H9 (cell line): ENCODE data around the gene MFRP. TPM values are rescaled to one million over a fixed set of nuclear protein-coding genes. Genes with fewer than 3 reads are reported as not detected.

Experiments
- DNase-seq: peaks from one replicate; pipeline ENCODE4 v3.0.0-alpha.2; 2017
- H2AFZ ChIP-seq: one replicate; pipeline ENCODE4 v1.6.1; 2013; ENCODE audit warnings: mild to moderate bottlenecking, low read length, control low read depth, moderate library complexity
- H2AK5ac ChIP-seq: 2 replicates; pipeline ENCODE4 v1.6.1; 2013; ENCODE audit warnings: low read length, control low read depth, mixed read lengths; ENCODE audit not compliant: insufficient read length
- H2BK120ac ChIP-seq: one replicate; pipeline ENCODE4 v1.6.1; 2013; ENCODE audit warnings: low read depth, mild to moderate bottlenecking, low read length, control low read depth, inconsistent platforms; ENCODE audit not compliant: poor library complexity, severe bottlenecking
- H2BK12ac ChIP-seq: 2 replicates; pipeline ENCODE4 v1.6.1; 2013; ENCODE audit warnings: low read length, control low read depth, mixed read lengths, low read depth; ENCODE audit not compliant: insufficient read length
- H2BK15ac ChIP-seq: 2 replicates; pipeline ENCODE4 v1.6.1; 2013; ENCODE audit warnings: low read depth, low read length, control low read depth
- H2BK20ac ChIP-seq: one replicate; pipeline ENCODE4 v1.6.1; 2013; ENCODE audit warnings: low read depth, mild to moderate bottlenecking, low read length, control low read depth, inconsistent platforms; ENCODE audit not compliant: poor library complexity, severe bottlenecking
- H2BK5ac ChIP-seq: 2 replicates; pipeline ENCODE4 v1.6.1; 2013; ENCODE audit warnings: low read length, control low read depth, mixed read lengths; ENCODE audit not compliant: insufficient read length
- H3K14ac ChIP-seq: 2 replicates; pipeline ENCODE4 v1.6.1; 2013; ENCODE audit warnings: low read length, control low read depth; ENCODE audit not compliant: insufficient read depth
- H3K18ac ChIP-seq: 2 replicates; pipeline ENCODE4 v1.6.1; 2013; ENCODE audit warnings: low read depth, mild to moderate bottlenecking, mixed read lengths, low read length, control low read depth; ENCODE audit not compliant: insufficient read length
- H3K23ac ChIP-seq: 2 replicates; pipeline ENCODE4 v1.6.1; 2013; ENCODE audit warnings: low read length, control low read depth, mixed read lengths, low read depth; ENCODE audit not compliant: insufficient read length
- H3K23me2 ChIP-seq: 2 replicates; pipeline ENCODE4 v1.6.1; 2013; ENCODE audit warnings: low read depth, mild to moderate bottlenecking, mixed read lengths, low read length, control low read depth; ENCODE audit not compliant: insufficient read length, poor library complexity, severe bottlenecking
- H3K27ac ChIP-seq: 2 replicates; pipeline ENCODE4 v1.5.1; 2013; ENCODE audit warnings: low read length, control low read depth, mixed read lengths, low read depth; ENCODE audit not compliant: insufficient read length
- H3K27me3 ChIP-seq: 2 replicates; pipeline ENCODE4 v1.6.1; 2013; ENCODE audit warnings: low read length, control low read depth, inconsistent platforms; ENCODE audit not compliant: insufficient read depth
- H3K4ac ChIP-seq: 2 replicates; pipeline ENCODE4 v1.6.1; 2013; ENCODE audit warnings: low read depth, mild to moderate bottlenecking, control low read depth, inconsistent platforms, low read length, moderate library complexity
- H3K4me1 ChIP-seq: 2 replicates; pipeline ENCODE4 v1.6.1; 2013; ENCODE audit warnings: low read length, control low read depth, inconsistent platforms; ENCODE audit not compliant: insufficient read depth
- H3K4me2 ChIP-seq: 2 replicates; pipeline ENCODE4 v1.6.1; 2013; ENCODE audit warnings: low read length, control low read depth, mixed read lengths; ENCODE audit not compliant: insufficient read length, insufficient read depth
- H3K56ac ChIP-seq: 2 replicates; pipeline ENCODE4 v1.6.1; 2013; ENCODE audit warnings: low read depth, mild to moderate bottlenecking, mixed read lengths, low read length, control low read depth; ENCODE audit not compliant: insufficient read length
- H3K79me1 ChIP-seq: 2 replicates; pipeline ENCODE4 v1.6.1; 2013; ENCODE audit warnings: low read depth, mild to moderate bottlenecking, moderate library complexity, low read length, control low read depth, inconsistent platforms; ENCODE audit not compliant: insufficient read depth, poor library complexity, severe bottlenecking
- H3K79me2 ChIP-seq: 2 replicates; pipeline ENCODE4 v1.6.1; 2013; ENCODE audit warnings: low read length, control low read depth, inconsistent platforms; ENCODE audit not compliant: insufficient read depth
- H3K9ac ChIP-seq: 2 replicates; pipeline ENCODE4 v1.6.1; 2013; ENCODE audit warnings: low read length, control low read depth, mixed read lengths; ENCODE audit not compliant: insufficient read length; ENCODE audit errors: extremely low read depth
- H3K9me3 ChIP-seq: one replicate; pipeline ENCODE4 v1.6.1; 2013; ENCODE audit warnings: low read depth, low read length, inconsistent platforms; ENCODE audit not compliant: control insufficient read depth
- H3T11ph ChIP-seq: one replicate; pipeline ENCODE4 v1.6.1; 2013; ENCODE audit warnings: mild to moderate bottlenecking, low read length, control low read depth, inconsistent platforms
- H4K20me1 ChIP-seq: one replicate; pipeline ENCODE4 v1.6.1; 2013; ENCODE audit not compliant: control insufficient read depth, insufficient read length, insufficient read depth
- H4K5ac ChIP-seq: 2 replicates; pipeline ENCODE4 v1.6.1; 2013; ENCODE audit warnings: low read depth, mild to moderate bottlenecking, mixed read lengths, low read length, control low read depth; ENCODE audit not compliant: insufficient read length
- H4K8ac ChIP-seq: replicated peaks from 2 replicates; pipeline ENCODE4 v1.6.1; 2013; ENCODE audit warnings: low read length, control low read depth, mixed read lengths, low read depth; ENCODE audit not compliant: insufficient read length
- H4K91ac ChIP-seq: 2 replicates; pipeline ENCODE4 v1.6.1; 2013; ENCODE audit warnings: low read depth, mild to moderate bottlenecking, moderate library complexity, mixed read lengths, low read length, control low read depth; ENCODE audit not compliant: insufficient read length
- H3K27ac Mint-ChIP-seq, 3 experiments: 2 replicates in 2 of 3; 3 replicates in 1 of 3; pipeline ENCODE4 v1.8.0; 2020 to 2021; ENCODE audit warnings: mixed read lengths in 3 of 3, mild to moderate bottlenecking in 1 of 3, moderate library complexity in 1 of 3
- H3K27me3 Mint-ChIP-seq: 2 replicates; pipeline ENCODE4 v1.8.0; 2021; ENCODE audit warnings: low read depth, mild to moderate bottlenecking, moderate library complexity, mixed read lengths
- H3K36me3 Mint-ChIP-seq, 3 experiments: 2 replicates in 2 of 3; 3 replicates in 1 of 3; pipeline ENCODE4 v1.8.0; 2020 to 2021; ENCODE audit warnings: low read depth in 3 of 3, mixed read lengths in 3 of 3; ENCODE audit not compliant: insufficient read depth in 1 of 3
- H3K4me1 Mint-ChIP-seq, 2 experiments: 2 replicates each; pipeline ENCODE4 v1.8.0; 2020; ENCODE audit warnings: mixed read lengths in 2 of 2
- H3K4me3 Mint-ChIP-seq, 2 experiments: 2 replicates in 1 of 2; 3 replicates in 1 of 2; pipeline ENCODE4 v1.8.0; 2020 to 2021; ENCODE audit warnings: mild to moderate bottlenecking in 2 of 2, mixed read lengths in 2 of 2, moderate library complexity in 1 of 2
- H3K9me3 Mint-ChIP-seq, 2 experiments: 2 replicates in 1 of 2; 3 replicates in 1 of 2; pipeline ENCODE4 v1.8.0; 2020; ENCODE audit warnings: mild to moderate bottlenecking in 2 of 2, mixed read lengths in 2 of 2, moderate library complexity in 1 of 2
- WGBS: extraction: QIAGEN DNeasy Blood & Tissue Kit; methylation state at CpG from one replicate; pipeline ENCODE4 v1.1.7; 2013; ENCODE audit warnings: missing lambda C conversion rate, low lambda C conversion rate, mixed read lengths; ENCODE audit not compliant: insufficient read length; ENCODE audit errors: extremely low coverage; 5-methylcytosine and 5-hydroxymethylcytosine counted together
- total RNA-seq: library from RNA; stranded (reverse); gene quantifications from 2 replicates; pipeline ENCODE4 v1.2.1, GENCODE V29; 2021
- TF ChIP-seq, protein P1 (sequence below): fragments of 200-600 bp; sonication (generic); conservative IDR thresholded peaks from 3 replicates; pipeline ENCODE4 v1.8.0; 2021; ENCODE audit warnings: antibody characterized with exemption, mild to moderate bottlenecking

Gene MFRP
- total RNA-seq, 1 experiment from 2014 or later = not detected

DNA sequence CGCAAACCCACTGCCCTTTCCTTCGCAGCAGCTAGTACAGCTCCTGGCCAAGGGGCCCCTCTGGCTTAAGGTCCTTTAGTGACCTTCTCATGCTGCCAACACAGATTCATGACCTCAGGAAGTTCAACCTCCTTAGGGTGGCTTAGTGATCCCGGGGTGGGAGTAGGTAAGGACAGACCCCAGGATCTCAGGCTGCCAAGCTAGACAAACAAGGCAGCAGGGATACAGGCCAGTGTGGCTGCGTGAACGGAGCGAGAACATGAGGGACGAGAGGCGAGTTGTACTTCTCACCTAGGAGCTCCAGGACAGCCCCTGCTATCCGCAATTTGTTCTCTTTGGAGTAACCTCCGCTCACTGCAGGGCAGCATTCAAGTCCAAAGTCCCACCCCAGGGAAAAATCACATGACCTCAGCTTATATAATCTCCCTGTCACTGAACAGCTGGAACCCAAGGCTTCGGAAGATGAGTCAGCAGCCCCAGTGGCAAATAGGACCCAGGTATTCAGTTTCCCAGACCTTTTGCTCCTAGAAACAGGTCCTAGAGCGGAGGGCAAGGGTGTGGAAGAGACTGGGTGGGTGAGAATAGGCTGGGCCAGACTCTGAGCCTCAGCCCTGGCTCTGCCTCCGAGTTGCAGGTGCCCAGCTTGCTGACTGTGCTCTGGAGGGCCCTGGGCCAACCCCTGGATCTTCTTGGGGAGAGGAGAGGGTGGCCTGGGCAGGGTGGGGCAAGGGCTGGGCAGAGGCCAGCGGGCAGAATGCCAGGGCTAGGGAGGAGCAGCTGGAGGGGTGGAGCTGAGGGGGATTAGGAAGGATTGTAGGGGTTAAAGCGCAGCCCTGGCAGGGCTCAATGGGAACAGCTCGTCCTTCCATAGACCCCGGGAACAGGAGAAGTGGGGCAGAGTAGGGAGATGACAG, 21.9 kb upstream of the MFRP start:
- Histone ChIP-seq H2BK12ac (no peak overlapping the region), H2AFZ (no peak overlapping the region), H4K8ac (no peak overlapping the region), H3K56ac (no peak overlapping the region), H3K9me3 (no peaks in the 10 kb centered on the region), H2BK20ac (no peak overlapping the region), H4K5ac (no peak overlapping the region), H3K27ac (no peak overlapping the region), H3K18ac (no peak overlapping the region), H3K14ac (no peak overlapping the region), H3K23me2 (peaks cover 4% of the 10 kb centered on the region), H2BK120ac (no peak overlapping the region), H3K79me2 (no peaks in the 10 kb centered on the region), H4K20me1 (peaks cover 4% of the 10 kb centered on the region), H3K4me2 (no peak overlapping the region), H4K91ac (no peak overlapping the region), H3K4me1 (0 out of 2 replicates have a peak, but pooled peaks cover 2% of the 10 kb centered on the region), H3K79me1 (no peaks in the 10 kb centered on the region), H3K9ac (no peak overlapping the region), H3K27me3 (peaks cover 14% of the 10 kb centered on the region; the same call in 1 of the 2 replicates), H3K23ac (no peak overlapping the region), H2BK5ac (no peak overlapping the region), H3K4ac (no peak overlapping the region), H3T11ph (no peak overlapping the region), H2AK5ac (no peak overlapping the region), H2BK15ac (no peak overlapping the region)
- Mint-ChIP-seq H3K27ac (no peak overlapping the region), H3K4me1 (peaks cover 47 to 55% of the 10 kb centered on the region in 2 experiments), H3K9me3 (peaks cover 2 to 5% of the 10 kb centered on the region in 2 experiments; a peak in 2 of 5 replicates), H3K36me3 (peaks cover 0 to 6% (median 2%) of the 10 kb centered on the region in 3 experiments; a peak in 5 of 7 replicates), H3K27me3 (peaks cover 54% of the 10 kb centered on the region), H3K4me3 (no peak overlapping the region; a peak in 1 of 5 replicates)
- no peak for DNase-seq
- no CpG with 5 or more reads among the region's 17 CpGs for WGBS
- TF ChIP-seq, protein P1, sequence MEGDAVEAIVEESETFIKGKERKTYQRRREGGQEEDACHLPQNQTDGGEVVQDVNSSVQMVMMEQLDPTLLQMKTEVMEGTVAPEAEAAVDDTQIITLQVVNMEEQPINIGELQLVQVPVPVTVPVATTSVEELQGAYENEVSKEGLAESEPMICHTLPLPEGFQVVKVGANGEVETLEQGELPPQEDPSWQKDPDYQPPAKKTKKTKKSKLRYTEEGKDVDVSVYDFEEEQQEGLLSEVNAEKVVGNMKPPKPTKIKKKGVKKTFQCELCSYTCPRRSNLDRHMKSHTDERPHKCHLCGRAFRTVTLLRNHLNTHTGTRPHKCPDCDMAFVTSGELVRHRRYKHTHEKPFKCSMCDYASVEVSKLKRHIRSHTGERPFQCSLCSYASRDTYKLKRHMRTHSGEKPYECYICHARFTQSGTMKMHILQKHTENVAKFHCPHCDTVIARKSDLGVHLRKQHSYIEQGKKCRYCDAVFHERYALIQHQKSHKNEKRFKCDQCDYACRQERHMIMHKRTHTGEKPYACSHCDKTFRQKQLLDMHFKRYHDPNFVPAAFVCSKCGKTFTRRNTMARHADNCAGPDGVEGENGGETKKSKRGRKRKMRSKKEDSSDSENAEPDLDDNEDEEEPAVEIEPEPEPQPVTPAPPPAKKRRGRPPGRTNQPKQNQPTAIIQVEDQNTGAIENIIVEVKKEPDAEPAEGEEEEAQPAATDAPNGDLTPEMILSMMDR = no peak
